ENCODE results near the gene CFAP97.
A peak's percentile ranks its signal among the peaks of the same experiment; 100 is the strongest.
"Not testable (repeated sequence)": the region's sequence is repeated elsewhere in the genome, so short reads cannot be mapped to it uniquely, and the experiment has no call there.

The CFAP97 gene

GRCh38 chr4:185203486-185204237 lies at the start of gene CFAP97:
Gene CFAP97 (minus strand): TSS chr4:185204000. CDS start chr4:185191196, 12,804 bp downstream.
- peak; percentile 87 for DNase-seq

GRCh38 chr4:185249105-185249504 lies 45.3 kb upstream of the CFAP97 start:
- no peak for DNase-seq

- DNase-seq: no peak
Measured at GRCh38 chr4:185248393-185249039, 44.7 kb upstream of the CFAP97 start.

GRCh38 chr4:185247151-185247550 lies 43.4 kb upstream of the CFAP97 start:
- DNase-seq: no peak

- no peak for DNase-seq
Measured at GRCh38 chr4:185246453-185246852, 42.7 kb upstream of the CFAP97 start.

- DNase-seq: no peak
Measured at GRCh38 chr4:185244763-185245162, 41.0 kb upstream of the CFAP97 start.

- DNase-seq: no peak
Measured at GRCh38 chr4:185243879-185244278, 40.1 kb upstream of the CFAP97 start.

- DNase-seq: no peak
Measured at GRCh38 chr4:185242749-185243533, 39.1 kb upstream of the CFAP97 start.

GRCh38 chr4:185240486-185240885 lies 36.7 kb upstream of the CFAP97 start:
- DNase-seq: not testable (repeated sequence)

- DNase-seq: no peak
Measured at GRCh38 chr4:185238750-185239149, 35.0 kb upstream of the CFAP97 start.

GRCh38 chr4:185238215-185238681 lies 34.4 kb upstream of the CFAP97 start:
- DNase-seq: no peak

GRCh38 chr4:185237175-185237574 lies 33.4 kb upstream of the CFAP97 start:
- no peak for DNase-seq

GRCh38 chr4:185235843-185236503 lies 32.2 kb upstream of the CFAP97 start:
- DNase-seq: no peak

GRCh38 chr4:185235119-185235842 lies 31.5 kb upstream of the CFAP97 start:
- no peak for DNase-seq

GRCh38 chr4:185232370-185232769 lies 28.6 kb upstream of the CFAP97 start:
- DNase-seq: no peak

GRCh38 chr4:185229021-185229818 lies 25.4 kb upstream of the CFAP97 start:
- no peak for DNase-seq

GRCh38 chr4:185227713-185228278 lies 24.0 kb upstream of the CFAP97 start:
- no peak for DNase-seq

GRCh38 chr4:185227131-185227551 lies 23.3 kb upstream of the CFAP97 start:
- DNase-seq: no peak

GRCh38 chr4:185225940-185226339 lies 22.1 kb upstream of the CFAP97 start:
- DNase-seq: no peak

GRCh38 chr4:185224597-185224996 lies 20.8 kb upstream of the CFAP97 start:
- DNase-seq: no peak

- DNase-seq: no peak
Measured at GRCh38 chr4:185222598-185222997, 18.8 kb upstream of the CFAP97 start.

Data from CD4-positive, alpha-beta T cell treated with Interferon gamma for 1 hour (primary cell).